OCI-LY7 (cell line): ENCODE data around the gene OR14J1.

Source experiments
- CTCF ChIP-seq: fragments of 200-600 bp; sonication (generic); conservative IDR thresholded peaks from 2 replicates; pipeline ENCODE4 v1.5.1; 2014; ENCODE audit warnings: mild to moderate bottlenecking, antibody characterized with exemption, low read length, moderate library complexity, mixed read lengths
- EZH2phosphoT487 ChIP-seq: fragments of 200-600 bp; sonication (generic); IDR thresholded peaks from 2 replicates; pipeline ENCODE4 v1.6.1; 2018; ENCODE audit warnings: low read depth, borderline replicate concordance, mild to moderate bottlenecking, mixed run types, antibody characterized with exemption, low read length, moderate library complexity, mixed read lengths

GRCh38 chr6:29295623-29296022, 5.9 kb upstream of the OR14J1 start:
- no peak for TF ChIP-seq CTCF
- TF ChIP-seq EZH2phosphoT487, result no peak
